ENCODE measurements around the gene MEIS3.
"Not testable (repeated sequence)": the region's sequence is repeated elsewhere in the genome, so short reads cannot be mapped to it uniquely, and the experiment has no call there.

MEIS3 gene

DNA sequence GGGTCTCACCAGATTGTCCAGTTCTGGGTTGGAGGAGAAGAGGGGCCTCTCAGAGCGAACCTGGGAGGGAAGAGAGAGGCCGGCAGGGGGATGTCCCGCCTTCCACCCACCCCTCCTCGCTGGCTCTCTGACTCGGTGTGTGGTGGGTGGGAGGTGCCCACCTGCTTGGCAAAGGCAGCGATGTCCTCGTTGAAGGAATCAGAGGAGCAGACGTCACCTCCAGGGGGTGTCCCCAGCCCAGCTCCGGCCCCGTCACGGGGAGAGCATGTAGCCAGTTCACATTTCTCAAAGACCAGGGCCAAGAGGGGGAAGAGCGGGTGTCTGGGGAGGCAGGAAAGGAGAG is 2.7 kb downstream of the MEIS3 start:
- no peak for DNase-seq (ENCODE audit: low read depth in 2 of 2)

DNA sequence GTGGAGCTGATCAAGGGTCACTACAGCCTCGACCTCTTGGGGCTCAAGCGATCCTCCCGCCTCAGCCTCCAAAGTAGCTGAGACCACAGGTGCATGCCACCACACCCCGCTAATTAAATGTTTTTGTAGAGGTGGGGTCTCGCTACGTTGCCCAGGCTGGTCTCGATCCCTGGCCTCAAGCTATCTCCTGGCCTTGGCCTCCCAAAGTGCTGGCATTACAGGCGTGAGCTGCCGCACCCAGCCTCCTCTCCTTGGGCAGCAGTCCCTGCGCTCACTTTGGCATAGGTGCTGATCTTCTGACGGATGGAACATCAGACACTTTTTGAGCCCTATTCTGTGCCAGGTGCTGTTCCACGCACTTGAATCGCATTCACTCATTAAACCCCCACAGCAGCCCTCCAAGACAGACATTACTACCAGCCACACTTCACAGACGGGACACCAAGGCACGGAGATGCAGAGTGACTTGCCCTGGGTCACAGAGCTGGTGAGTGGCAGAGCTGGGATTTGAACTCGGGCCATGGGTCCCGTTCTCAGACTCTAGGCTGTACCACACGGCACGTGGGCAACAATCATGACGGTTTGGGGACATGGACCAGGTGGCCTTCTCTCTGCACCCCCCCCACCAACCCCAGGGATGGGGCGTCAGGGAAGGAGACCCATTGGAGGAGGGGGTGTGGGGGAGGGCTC is 3.2 kb downstream of the MEIS3 start:
- DNase-seq (ENCODE audit: low read depth in 2 of 2), result no peak

DNA sequence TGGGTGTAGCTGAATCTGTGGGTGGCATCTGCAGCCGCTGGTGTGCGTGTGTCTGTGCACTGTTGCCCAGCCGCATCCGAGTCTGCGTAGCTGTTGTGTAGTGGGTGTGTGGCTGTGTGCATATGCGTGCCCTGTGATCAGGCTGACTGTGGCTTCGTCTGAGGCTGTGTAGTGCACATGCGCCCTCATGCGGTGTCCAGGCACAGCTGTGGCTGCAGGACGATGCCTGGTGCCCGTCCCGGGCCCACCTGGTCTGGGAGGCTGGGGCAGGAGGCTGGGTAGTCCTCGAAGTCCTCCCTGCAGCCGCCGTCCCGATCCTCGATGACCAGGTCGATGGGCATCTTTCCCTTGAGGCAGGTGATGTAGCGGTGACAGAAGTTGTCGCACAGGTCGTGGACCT is 4.9 kb downstream of the MEIS3 start:
- DNase-seq (ENCODE audit: low read depth in 2 of 2), result no peak

DNA sequence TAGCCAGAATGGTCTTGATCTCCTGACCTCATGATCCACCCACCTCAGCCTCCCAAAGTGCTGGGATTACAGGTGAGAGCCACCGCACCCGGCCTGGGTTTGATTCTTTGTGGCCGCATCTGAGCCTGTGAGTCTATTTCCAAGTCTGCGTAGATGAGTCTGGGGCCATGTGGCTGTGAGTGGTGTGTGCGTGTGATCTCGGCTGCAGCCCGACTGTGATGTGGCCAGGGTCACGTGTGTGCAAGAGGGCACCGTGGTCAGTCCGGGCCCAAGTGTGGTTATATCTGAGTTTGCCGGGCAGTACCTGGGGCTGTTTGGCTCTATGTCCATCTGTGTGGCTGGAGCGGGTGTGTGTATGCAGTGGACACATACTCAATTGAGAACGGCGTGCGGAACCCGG is 5.4 kb downstream of the MEIS3 start:
- no peak for DNase-seq (ENCODE audit: low read depth in 2 of 2)

DNA sequence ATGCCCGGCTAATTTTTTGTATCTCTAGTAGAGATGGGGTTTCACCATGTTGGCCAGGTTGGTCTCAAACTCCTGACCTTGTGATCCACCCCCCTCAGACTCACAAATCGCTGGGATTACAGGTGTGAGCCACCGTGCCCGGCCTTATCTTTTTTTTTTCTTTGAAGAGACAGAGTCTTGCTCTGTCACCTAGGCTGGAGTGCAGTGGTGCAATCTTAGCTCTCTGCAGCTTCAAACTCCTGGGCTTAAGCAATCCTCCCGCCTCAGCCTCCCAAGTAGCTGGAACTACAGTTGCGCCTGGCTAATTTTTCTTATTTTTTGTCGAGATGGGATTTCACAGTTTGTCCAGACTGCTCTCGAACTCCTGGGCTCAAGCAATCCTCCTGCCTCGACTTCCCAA is 7.6 kb downstream of the MEIS3 start:
- not testable (repeated sequence) for DNase-seq (ENCODE audit: low read depth in 2 of 2)

DNA sequence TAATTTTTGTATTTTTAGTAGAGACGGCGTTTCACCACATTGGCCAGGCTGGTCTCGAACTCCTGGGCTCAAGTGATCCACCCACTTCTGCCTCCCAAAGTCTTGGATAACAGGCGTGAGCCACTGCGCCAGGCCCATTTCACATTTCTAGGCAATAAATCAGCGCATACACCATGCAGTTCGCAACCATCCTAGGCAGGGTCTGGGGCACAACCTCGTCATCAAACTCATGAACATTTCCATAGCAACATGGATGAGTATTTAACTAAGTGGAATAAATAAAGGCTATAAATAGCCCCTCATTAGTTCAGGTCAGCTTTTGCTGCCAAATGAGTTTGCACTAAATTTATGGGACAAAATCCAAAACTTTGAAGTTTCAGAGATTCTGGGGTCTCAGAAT is 8.2 kb downstream of the MEIS3 start:
- DNase-seq (ENCODE audit: low read depth in 2 of 2), result no peak

DNA sequence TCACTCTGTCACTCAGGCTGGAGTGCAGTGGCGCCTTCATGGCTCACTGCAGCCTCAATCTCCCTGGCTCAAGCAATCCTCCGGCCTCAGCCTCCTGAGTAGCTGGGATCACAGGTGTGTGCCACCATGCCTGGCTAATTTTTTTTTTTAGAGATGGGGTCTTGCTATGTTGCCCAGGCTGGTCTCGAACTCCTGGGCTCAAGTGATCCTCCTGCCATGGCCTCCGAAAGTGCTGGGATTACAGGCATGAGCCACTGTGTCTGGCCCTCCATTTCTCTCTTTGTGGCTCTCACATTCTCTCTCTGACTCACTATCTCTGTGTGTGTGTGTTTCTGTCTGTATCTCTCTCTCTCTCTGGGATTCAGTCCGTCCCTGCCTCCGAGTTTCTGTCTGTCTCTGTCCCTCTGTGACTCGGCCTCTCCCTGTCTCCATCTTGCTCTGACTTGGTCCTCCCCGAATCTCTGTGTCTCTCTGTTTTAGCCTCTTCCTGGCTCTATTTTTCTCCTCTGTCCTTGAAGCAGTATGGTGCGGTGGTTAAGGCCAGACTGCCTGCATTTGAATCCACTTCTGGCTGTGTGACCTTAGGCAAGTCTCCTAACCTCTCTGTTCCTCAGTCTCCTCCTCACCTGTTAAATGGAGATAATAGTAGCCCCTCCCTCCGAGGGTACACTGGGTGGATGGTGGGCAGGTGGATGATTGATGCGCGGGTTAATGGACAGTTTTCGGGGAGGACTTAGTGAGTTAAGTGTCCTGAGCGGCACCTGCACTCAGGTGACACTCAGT is 11.0 kb downstream of the MEIS3 start:
- DNase-seq (ENCODE audit: low read depth in 2 of 2), result no peak

DNA sequence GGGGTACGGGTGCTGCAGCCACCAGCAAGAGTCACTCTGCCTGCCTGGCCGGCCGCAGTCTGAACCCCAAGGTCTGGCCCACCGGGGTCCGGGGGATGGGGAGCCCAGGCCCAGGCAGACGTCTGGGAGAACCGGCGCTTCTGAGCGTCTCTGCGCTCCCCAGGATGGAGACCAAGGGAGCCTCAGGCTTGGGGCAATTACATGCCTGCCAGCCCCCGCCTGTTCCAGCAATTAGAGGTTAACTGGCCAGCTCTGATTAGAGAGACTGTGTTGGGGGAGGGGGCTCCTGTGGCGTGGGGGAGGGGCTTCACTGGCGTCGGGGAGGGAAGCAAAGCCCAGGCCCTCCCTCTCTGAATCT is 11.9 kb downstream of the MEIS3 start:
- DNase-seq (ENCODE audit: low read depth in 2 of 2), result no peak

DNA sequence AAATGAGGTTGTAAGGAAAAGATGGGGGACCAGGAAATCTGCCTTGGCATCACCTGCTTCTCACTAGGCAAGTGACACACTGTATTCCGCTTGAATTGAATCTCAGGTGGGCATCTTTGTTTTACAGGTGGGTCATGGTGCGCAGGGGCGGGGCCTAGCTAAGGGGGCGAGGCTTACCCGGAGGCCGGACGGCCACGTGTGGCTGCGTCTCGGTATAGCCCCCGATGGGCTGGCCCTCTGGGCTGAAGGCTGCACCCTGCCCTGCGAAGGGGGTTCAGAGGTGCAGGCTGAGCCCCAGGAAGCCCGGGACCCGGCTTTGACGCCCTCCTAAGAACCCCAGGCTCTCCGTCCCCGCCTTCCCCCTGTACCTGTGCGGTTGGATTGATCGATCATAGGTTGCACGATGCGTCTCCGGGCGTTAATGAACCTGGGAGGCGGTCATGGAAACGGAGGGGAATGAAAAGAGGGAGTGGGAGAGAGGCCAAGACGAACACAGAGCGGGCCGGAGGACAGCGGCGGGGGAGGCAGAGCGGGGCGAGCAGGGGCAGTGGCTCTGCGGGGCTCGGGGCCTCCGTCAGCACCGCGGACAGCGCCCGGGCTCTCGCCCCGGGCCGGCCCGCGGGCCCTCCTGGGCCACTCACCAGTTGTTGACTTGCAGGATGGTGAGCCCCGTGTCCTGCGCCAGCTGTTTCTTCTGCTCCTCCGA is 12.5 kb downstream of the MEIS3 start:
- DNase-seq (ENCODE audit: low read depth in 2 of 2), result no peak

DNA sequence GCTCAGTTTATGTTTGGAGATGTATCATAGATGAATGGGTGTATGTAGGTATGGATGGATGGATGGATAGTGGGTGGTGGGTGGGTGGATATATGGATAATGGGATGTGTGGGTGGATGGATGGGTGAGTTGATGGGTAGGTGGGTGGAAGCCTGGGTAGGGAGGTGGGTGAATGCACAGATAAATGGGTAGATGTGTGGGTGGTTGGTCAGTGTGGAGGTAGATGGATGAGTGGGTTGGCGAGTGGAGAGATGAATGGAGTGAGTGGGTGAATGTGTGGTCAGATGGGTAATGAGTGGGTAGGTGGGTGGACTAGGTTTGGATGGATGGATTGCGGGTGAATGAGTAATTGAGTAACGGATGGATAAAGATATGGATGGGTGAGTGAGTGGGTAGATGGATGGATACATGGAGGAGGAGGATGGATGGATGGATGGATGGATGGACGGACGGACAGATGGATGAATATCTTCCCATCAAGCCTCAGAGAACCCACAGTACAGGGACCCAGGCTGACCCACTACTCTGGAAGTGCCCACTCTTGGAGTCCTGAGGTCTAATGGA is 13.4 kb downstream of the MEIS3 start:
- DNase-seq (ENCODE audit: low read depth in 2 of 2), result no peak

DNA sequence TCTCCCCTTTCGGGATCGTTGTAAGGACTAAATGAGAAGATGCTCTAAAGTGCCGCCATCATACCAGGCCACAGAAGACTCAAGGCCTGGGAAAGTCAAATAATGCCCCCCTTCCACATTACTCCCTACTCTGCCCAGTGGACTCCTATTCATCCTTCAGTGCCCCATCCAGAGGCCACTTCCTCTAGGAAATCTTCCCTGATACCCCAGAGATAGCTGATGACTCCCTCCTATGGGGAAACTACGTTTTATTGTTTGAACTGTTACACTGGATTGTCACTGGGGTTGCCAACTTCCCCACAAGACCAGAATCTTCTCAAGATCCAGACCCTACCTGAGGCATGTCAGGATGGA is 14.2 kb downstream of the MEIS3 start:
- no peak for DNase-seq (ENCODE audit: low read depth in 2 of 2)

DNA sequence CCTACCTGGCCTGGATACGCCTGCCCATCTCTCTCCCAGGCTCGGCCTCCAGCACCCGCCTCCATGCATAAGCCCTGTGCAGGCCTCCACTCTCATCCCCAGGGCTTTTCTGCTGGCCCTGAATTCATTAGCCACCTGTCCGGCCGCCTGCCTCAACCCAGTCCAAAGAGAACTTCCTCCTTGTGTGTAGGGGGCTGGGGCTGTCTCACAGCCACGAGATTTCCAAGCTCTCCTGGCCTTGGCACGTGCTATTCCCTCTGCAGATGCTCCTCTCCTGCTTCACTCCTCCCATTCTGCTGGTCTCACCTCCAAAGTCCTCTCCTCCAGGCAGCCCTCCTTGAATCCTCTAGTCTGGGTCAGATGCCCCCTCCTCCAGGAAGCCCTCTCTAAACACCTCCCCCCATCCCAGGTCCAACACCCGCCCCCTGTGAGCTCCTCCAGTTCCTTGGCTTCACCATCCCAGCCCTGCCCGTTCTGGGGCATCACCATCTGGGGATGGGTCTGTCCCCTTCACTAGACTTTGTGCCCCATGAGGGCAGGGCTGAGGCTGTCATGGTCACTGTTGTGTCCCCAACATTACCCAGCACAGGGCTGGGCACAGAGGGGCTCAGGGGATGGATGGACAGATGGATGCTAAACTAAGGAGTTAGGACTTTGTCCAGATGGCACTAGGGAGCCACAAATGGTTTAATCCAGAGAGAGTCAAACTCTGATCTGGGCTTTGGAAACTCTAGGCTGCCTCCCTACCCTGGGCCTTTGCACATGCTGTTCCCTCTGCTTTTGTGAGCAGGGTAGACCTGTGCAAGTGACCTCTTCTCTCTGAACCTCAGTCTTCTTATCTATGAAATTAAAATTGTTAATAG is 14.8 kb downstream of the MEIS3 start:
- no peak for DNase-seq (ENCODE audit: low read depth in 2 of 2)

DNA sequence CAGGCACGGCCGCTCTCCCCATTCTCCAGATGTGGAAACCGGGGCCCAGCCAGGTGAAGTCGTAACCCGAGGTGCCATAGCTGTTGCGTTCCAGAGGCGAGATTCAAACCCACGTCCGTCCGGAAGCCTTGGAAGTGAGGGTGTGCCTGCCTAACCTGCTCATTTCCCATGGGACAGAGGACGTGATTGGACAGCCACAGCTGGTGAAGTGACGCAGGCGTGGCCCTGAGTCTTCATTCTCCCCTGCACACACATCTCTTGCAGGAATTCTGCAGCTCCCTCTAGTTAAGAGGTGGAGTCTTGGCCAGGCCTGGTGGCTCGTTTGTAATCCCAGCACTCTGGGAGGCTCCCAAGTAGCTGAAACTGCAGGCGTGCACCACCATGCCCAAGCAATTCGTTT is 16.8 kb downstream of the MEIS3 start:
- DNase-seq (ENCODE audit: low read depth in 2 of 2), result no peak

DNA sequence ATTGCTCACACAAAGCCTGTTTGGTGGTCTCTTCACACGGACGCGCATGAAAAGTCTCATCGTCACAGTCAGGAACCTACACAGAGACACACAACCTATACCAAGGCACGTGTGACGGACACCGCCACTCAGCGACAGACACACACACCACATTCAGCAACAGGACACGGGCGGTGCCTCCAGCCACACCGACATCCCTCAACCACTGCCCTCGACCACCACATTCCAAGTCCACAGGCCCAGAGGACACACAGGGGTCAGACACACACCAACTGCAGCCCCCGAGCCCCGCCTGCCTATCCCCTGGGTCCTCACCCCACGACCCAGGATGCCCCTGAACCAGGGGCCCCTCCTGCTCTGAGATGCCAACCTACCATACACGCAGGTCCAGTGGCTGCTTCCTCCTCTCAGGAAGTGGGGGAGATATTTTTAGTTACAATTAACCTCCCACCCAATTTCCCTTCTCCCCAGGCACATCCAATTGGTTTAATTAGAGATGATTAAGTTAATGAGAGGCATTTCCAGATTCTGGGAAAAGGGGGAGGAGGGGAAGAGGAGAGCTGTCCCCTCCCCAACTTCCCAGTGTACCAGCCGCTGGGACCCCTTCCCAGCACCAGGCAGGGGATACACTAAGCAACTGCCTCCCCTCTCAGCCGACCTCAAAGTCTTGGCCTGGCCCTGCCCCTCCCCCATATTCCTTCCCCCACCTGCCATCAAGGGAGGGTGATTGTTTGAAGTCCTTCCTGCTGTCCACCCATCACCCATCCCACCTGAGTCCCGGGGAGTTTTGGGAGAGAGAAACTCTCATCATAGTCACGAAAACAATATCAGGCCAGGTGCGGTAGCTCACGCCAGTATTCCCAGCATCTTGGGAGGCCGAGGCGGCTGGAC is 20.4 kb downstream of the MEIS3 start:
- no peak for DNase-seq (ENCODE audit: low read depth in 2 of 2)

DNA sequence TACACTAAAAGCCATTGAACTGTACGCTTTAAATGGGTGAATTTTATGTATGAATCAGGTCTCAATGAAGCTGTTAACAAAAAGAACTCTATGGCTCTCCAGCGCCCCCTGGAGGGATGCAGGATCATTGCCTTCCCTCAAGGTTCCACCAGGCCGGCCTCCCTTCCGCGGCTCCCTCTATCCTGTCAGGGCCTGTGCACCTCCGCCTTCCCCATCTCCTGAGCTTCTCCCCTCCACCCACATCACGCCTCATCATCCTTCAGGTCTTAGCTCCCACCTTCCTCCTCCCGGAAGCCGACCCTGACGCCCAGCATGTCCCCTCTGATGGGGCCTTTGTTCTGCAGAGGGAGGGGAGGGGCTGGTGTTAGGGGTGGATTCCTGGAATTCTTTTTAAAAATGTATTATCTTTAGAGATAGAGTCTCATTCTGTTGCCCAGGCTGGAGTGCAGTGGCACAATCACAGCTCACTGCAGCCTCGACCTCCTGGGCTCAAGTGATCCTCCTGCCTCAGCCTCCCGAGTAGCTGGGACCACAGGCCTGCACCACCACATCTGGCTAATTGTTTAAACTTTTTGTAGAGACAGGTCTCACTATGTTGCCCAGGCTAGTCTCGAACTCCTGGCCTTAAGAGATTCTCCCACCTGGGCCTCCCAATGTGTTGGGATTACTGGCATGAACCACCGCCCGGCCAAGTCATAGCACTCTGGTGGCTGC is 27.7 kb downstream of the MEIS3 start:
- DNase-seq (ENCODE audit: low read depth in 2 of 2), result peak; percentile 80 to 84

DNA sequence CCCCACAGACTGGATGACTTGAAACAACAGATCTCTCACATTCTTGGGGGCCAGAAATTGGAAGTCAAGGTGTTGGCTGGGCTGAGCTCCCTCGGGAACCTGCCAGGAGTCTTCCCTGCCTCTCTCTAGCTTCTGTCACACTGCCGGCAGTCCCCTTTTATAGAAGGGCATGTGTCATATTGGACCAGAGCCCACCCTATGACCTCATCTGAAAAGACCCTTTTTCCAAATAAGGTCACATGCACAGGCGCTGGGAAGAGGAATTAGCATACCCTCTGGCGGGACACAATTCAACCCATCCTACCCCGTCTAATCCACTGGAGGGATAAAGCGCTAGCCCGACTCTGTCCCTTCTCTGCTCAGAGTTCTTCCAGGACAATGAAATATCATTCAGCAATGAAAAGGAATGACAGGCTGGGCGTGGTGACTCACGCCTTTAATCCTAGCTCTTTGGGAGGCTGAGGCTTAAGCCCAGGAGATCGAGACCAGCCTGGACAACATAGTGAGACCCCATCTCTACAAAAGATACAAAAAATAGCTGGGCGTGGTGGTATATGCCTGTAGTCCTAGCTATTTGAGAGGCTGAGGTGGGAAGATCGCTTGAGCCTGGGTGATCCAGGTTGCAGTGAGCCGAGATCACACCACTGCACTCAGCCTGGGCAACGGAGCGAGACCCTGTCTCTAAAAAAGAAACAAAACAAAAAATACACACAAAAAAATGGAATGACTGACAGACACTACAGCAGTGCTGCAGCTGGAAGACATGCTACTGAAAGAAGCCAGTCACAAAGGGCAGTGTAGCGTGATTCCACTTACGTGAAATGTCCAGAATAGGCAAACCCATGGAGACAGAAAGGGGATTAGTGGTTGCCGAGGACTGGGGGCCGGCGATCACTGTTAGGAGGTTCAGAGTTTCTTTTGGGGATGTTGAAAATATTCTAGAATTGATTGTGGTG is 28.5 kb downstream of the MEIS3 start:
- no peak for DNase-seq (ENCODE audit: low read depth in 2 of 2)

DNA sequence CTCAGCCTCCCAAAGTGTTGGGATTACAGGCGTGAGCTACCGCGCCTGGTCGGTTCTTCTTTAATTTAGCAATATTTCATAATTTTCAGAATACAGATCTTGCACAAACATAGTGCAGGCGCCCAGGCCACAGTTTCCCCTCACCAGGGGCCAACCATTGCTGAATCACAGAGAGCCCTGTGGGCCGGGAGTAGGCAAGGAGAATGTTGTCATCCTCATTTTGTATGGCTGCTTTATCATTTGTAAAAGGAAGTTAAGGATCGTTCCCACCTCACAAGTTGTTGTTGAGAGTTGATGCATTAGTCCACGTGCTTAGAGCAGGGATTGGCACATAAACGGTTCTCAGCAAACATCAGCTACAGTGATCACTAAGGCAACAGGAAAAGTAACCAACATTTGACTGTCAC is 30.2 kb downstream of the MEIS3 start:
- DNase-seq (ENCODE audit: low read depth in 2 of 2), result no peak

DNA sequence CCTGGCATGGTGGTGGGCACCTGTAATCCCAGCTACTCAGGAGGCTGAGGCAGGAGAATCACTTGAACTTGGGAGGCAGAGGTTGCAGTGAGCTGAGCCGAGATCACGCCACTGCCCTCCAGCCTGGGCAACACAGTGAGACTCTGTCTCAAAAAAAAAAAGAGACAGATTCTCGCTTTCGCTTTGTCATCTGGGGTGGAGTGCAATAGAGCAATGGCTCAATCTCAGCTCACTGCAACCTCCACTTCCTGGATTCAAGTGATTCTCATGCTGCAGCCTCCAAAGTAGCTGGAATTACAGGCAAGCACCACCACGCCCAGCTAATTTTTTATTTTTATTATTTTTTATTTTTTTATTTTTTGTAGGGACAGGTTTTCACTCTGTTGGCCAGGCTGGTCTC is 30.6 kb downstream of the MEIS3 start:
- not testable (repeated sequence) for DNase-seq (ENCODE audit: low read depth in 2 of 2)

DNA sequence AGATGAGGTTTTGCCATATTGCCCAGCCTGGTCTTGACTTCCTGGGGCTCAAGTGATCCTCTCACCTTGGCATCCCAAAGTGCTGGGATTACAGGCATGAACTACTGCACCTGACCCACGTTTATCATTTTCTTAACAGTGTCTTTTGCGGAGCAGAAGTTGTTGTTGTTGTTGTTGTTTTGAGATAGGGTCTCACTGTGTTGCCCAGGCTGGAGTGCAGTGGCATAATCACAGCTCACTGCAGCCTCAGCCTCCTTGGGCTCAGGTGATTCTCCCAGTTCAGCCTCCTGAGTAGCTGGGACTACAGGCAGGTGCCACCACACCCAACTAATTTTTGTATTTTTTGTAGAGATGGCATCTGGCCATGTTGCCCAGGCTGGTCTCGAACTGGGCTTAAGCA is 31.7 kb downstream of the MEIS3 start:
- DNase-seq (ENCODE audit: low read depth in 2 of 2), result not testable (repeated sequence)
